Effector CD8-positive, alpha-beta T cell (primary cell): ENCODE data around the gene IGF1R.

ENCODE experiments used
- DNase-seq: peaks from one replicate; lab custom pipeline; 2025; lab: John Stamatoyannopoulos, UW

IGF1R gene

GRCh38 chr15:98648654-98649471 lies 524 bp downstream of the IGF1R start:
- DNase-seq = no peak

GRCh38 chr15:98649472-98650416 lies 1.4 kb downstream of the IGF1R start:
- peak; percentile 24 for DNase-seq

- DNase-seq = peak; percentile 33
Observed at GRCh38 chr15:98650417-98651035, 2.2 kb downstream of the IGF1R start.

- DNase-seq = no peak
Observed at GRCh38 chr15:98651036-98651481, 2.7 kb downstream of the IGF1R start.

GRCh38 chr15:98651581-98652220 lies 3.4 kb downstream of the IGF1R start:
- no peak for DNase-seq

- no peak for DNase-seq
Observed at GRCh38 chr15:98653686-98654085, 5.3 kb downstream of the IGF1R start.

GRCh38 chr15:98654790-98655360 lies 6.5 kb downstream of the IGF1R start:
- no peak for DNase-seq

GRCh38 chr15:98655732-98656131 lies 7.4 kb downstream of the IGF1R start:
- no peak for DNase-seq

- DNase-seq = no peak
Observed at GRCh38 chr15:98657721-98658120, 9.4 kb downstream of the IGF1R start.

- DNase-seq = peak; percentile 6
Observed at GRCh38 chr15:98658831-98659699, 10.7 kb downstream of the IGF1R start.

- no peak for DNase-seq
Observed at GRCh38 chr15:98660055-98660454, 11.7 kb downstream of the IGF1R start.

- DNase-seq = no peak
Observed at GRCh38 chr15:98663045-98663444, 14.7 kb downstream of the IGF1R start.

GRCh38 chr15:98663606-98664005 lies 15.3 kb downstream of the IGF1R start:
- DNase-seq = no peak

GRCh38 chr15:98666441-98666840 lies 18.1 kb downstream of the IGF1R start:
- no peak for DNase-seq

GRCh38 chr15:98666841-98667240 lies 18.5 kb downstream of the IGF1R start:
- no peak for DNase-seq

GRCh38 chr15:98667521-98668179 lies 19.3 kb downstream of the IGF1R start:
- no peak for DNase-seq

GRCh38 chr15:98668566-98669308 lies 20.4 kb downstream of the IGF1R start:
- DNase-seq = no peak

GRCh38 chr15:98669638-98670037 lies 21.3 kb downstream of the IGF1R start:
- DNase-seq = no peak
